HG03575 (cell line): ENCODE results near the gene VAV3.
"Not testable (repeated sequence)": the region's sequence is repeated elsewhere in the genome, so short reads cannot be mapped to it uniquely, and the experiment has no call there.

Source experiments
- ATAC-seq: cut with Tn5 transposase; IDR thresholded peaks from one replicate; pipeline ENCODE4 v1.9.1; 2021; ENCODE audit not compliant: unreplicated experiment, insufficient number of reproducible peaks, low FRiP score; ENCODE audit errors: extremely low read depth

VAV3 gene

DNA sequence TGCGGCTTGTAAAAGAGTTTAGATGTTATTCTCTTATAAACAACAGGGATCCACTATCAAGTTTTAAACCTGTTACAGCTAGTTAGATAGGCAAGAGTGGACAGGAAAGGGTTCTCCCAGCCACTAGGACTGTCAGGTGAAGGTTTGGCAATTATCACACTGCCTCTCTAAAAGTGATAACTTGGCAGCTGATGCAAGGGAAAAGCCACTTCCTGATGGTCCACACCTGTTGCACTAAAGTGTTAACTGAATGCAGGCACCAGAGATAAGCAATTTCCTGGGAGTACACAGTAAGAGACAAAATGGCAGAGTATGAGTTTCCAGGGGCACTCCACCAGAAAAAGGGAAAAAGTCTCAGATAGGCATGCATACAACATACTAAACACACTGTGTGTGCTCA is 99.4 kb downstream of the VAV3 start:
- ATAC-seq, result no peak

DNA sequence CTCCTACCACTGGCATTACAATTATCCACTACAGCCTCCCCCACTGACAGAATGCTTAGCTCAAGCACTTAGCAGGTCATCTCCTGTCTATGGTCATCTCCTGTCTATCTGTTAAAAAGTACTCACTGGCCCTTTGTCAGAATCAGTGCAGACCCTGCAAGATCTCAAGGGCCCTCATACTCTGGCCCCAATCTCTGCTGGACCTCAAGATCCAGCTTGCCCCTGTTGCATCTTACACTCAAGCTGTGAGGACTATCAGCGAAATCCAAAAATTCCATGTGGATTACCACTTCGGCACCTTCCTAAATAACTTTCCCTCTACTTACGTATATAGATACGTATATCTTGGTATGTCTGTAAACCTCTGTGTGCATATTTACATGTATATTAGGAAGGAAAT is 101.6 kb downstream of the VAV3 start:
- no peak for ATAC-seq

DNA sequence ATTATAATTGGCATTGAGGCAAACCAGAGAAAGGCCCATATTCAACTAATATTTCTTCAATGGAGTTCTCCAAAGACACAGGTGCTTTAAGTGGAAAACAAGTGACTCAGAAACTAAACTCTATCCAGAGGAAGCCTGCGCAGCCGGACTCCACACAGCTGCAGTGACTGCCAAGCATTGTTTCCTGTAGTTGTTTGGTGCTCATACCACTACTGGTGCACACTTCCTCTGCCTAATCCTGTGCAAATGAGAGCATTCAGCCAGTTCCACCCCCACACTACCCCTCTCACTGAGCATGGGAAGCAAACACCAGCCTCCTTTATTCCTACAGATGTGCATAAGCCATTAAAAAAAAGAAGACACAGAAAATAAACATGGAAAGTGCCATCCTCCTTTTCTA is 102.9 kb downstream of the VAV3 start:
- ATAC-seq, result no peak

DNA sequence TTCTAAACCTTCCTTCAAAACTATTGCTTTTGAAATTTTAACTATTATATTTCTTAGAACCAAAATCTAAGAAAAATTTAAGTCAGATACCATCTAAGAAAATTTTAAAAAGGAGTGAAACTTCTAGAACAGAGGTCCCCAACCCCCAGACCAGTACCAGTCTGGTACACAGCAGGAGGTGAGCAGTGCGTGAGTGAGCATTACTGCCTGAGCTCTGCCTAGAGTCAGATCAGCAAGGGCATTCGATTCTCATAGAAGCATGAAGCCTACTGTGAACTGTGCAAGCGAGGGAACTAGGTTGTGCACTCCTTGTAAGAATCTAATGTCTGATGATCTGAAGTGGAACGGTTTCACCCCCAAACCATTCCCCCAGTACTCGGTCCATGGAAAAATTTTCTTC is 106.7 kb downstream of the VAV3 start:
- no peak for ATAC-seq

GRCh38 chr1:107851418-107851817 is 113.6 kb downstream of the VAV3 start:
- no peak for ATAC-seq

- ATAC-seq, result not testable (repeated sequence)
These were observed 120.3 kb downstream of the VAV3 start for GRCh38 chr1:107844541-107845194.

GRCh38 chr1:107843989-107844388 is 121.0 kb downstream of the VAV3 start:
- no peak for ATAC-seq

DNA sequence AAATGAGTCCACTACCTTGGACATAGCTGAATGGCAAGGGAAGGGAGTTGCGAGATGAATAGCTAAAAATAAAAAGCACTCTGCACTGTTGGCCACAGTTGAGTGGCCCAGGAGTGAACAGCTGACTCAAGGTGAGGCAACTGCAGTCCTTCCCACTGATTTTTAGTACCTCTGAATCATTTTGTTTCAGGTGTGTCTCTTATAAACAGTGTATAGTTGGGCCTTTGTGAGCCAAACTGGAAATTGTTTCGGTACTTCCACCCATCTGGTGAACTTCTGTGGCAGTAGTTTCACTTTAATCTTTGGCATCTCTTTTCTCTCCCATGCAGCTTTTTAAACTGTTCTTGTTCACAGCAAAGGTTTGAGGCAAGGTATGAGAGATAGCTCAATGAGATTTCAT is 122.7 kb downstream of the VAV3 start:
- no peak for ATAC-seq

- ATAC-seq, result no peak
These were observed 124.3 kb downstream of the VAV3 start for GRCh38 chr1:107840725-107841124.

DNA sequence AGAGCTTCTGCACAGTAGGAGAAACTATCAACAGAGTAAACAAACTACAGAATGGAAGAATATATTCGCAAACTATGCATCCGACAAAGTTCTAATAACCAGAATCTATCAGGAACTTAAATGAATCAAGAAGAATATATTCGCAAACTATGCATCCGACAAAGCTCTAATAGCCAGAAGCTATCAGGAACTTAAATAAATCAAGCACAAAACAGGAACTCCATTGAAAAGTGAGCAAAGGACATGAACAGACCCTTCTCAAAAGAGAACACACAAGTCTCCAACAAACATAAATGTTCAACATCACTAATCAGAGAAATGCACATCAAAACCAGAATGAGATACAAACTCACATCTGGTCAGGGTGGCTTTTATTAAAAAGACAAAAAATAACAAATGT is 126.9 kb downstream of the VAV3 start:
- no peak for ATAC-seq

GRCh38 chr1:107835151-107835670 is 129.8 kb downstream of the VAV3 start:
- no peak for ATAC-seq

DNA sequence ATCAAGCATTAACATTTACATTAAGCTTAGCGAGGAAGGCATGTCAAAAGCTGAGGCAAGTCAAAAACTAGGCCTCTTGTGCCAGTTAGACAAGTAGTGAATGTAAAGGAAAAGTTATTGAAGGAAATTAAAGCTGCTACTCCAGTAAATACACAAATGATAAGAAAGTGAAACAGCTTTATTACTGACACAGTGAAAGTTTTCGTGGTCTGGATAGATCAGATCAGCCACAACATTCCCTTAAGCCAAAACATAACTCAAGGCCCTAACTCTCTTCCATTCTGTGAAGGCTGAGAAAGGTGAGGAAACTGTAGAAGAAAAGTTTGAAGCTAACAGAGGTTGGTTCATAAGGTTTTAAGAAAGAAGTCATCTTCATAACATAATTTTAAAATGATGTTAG is 131.9 kb downstream of the VAV3 start:
- no peak for ATAC-seq

GRCh38 chr1:107831921-107832320 is 133.1 kb downstream of the VAV3 start:
- ATAC-seq, result no peak

- no peak for ATAC-seq
These were observed 134.5 kb downstream of the VAV3 start for GRCh38 chr1:107830526-107830925.

GRCh38 chr1:107830075-107830474 is 134.9 kb downstream of the VAV3 start:
- no peak for ATAC-seq

DNA sequence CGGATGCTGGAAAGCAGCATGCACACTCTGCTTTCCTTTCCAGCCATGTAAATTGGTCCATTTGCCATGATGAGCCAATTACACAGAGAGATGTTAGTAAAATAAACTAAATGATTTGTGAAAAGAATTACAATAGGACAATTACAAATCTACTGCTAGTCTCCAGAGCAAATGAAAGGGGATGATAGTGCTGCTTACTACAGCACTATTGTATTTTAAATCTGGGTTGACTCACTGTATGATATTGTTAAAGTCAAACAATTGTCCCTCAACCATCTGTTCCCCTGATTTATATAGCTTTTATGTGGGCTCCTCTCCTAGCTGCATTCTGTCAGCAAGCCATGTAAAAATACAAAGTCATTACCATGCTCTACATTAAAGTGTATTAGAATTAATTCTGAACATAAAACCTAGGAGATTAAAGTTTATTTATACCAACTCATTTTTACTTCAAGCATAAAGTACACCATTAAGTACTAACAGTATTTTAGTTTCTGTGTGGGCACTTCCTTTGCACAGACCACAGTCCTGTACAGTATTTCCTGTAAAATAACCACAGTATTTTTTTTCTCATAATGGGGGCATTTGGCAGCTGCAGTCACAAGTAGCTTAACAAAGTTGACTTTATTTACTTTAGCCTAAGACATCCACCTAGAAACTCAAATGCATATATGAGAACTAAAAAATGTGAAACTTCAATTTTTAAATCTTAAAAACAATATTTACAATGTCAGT is 135.8 kb downstream of the VAV3 start:
- ATAC-seq, result no peak

- no peak for ATAC-seq
These were observed 140.0 kb downstream of the VAV3 start for GRCh38 chr1:107824946-107825345.

GRCh38 chr1:107821340-107821739 is 143.6 kb downstream of the VAV3 start:
- ATAC-seq, result no peak

DNA sequence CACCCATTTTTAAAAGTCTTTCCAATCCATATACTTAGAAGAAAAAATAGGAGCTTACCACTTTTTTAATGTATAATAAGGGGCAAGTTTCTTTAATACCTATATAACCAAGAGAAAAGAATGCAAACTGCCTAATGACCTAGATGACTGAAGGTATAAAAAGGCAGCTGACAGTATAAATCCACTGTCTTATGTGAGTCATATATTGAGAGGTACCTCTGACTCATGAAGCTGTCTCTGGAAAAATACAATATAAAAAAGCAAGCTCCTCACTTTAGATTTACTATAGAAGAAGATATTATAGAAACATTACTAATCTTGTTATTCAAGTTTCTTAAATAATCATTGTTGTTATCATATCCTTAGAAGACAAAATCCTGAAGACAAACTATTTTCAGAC is 144.2 kb downstream of the VAV3 start:
- no peak for ATAC-seq

- no peak for ATAC-seq
These were observed 147.0 kb downstream of the VAV3 start for GRCh38 chr1:107817935-107818334.

- no peak for ATAC-seq
These were observed 147.8 kb downstream of the VAV3 start for GRCh38 chr1:107817206-107817605.
